GOT3 (cell line): ENCODE measurements around the gene CLDN3.
"Not testable (repeated sequence)": the region's sequence is repeated elsewhere in the genome, so short reads cannot be mapped to it uniquely, and the experiment has no call there.

Experiments used
- DNase-seq: peaks from one replicate; lab custom pipeline; 2025; ENCODE audit warnings: mixed read lengths; lab: John Stamatoyannopoulos, UW

The CLDN3 gene, protein sequence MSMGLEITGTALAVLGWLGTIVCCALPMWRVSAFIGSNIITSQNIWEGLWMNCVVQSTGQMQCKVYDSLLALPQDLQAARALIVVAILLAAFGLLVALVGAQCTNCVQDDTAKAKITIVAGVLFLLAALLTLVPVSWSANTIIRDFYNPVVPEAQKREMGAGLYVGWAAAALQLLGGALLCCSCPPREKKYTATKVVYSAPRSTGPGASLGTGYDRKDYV

DNA sequence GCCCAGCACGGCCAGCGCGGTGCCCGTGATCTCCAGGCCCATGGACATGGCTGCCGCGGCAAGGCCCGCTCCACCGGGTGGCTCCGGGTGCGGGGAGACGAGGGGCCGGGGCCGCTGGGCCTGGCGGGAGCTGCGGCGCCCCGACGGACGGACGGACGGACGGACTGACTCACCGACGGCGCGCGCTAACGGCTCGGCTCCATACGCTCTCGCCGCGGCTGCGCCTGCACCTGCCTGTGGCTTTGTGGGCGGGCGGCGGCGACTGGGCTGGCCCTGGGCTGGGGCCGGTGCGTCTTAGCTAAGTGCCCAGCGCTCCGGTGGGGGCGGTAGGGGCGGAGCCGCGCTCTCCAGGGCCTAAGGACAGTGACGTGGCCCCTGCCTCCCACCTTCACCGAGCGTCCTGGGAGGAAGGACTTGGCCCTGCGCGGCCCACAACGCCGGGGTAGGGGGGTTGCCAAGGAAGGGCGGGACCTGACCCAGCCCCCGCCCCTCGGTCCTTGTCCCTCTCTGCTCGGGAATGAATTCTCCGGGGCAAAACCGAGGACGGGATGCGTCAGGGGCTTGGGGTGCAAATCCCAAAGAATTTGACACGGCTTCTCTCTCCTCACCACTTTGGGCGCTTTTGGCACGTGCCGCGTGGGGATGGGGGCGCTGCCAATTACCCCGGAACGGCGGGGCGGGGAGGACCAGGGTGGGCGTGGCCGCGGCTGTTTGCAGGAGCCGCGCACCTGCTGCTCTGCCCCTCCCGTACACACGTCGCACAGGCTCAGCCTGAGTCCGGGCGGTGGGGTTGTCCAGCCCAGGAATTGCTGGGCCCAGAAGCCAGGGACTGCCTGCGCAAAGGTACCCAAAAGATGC, at the start of gene CLDN3:
Gene CLDN3 (minus strand): TSS at position 269 of the 858 bp plus-strand sequence. CDS start 221 bp downstream, at position 48.
- DNase-seq = no peak

DNA sequence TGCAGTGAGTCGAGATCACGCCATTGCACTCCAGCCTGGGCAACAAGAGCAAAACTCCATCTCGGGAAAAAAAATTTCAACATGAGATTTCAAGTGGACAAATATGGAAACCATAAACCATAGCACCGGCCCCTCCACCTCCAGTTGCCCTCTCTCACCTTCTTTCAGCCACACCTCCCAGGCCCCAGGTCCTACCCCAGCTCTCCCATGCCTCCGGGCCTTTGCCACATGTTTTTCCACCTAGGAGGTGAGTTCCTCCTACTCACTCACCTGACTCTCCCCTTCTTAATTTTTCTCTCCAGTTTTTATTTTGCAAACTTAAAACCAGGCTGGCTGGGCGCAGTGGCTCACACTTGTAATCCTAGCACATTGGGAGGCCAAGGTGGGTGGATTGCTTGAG, 47.1 kb upstream of the CLDN3 start:
- DNase-seq = no peak

DNA sequence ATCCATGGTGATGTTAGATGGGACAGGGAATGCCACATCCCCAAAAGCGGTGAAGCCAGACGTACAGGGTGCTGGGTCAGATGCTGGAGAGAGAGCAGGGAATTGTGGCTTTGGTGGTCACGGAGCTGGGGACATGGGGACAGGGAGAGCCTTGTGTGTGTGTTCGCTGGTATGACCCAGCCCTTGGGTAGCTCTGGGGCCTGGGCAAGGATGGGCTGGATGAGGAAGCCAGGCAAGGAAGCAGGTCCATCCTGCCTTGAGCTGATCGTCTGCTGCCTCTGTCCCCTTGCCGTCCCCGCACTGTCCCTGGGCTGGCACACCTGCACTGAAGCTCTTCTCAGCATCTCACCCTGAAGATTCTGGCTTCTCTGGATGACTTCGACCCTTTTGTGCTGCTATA, 45.4 kb upstream of the CLDN3 start:
- no peak for DNase-seq

DNA sequence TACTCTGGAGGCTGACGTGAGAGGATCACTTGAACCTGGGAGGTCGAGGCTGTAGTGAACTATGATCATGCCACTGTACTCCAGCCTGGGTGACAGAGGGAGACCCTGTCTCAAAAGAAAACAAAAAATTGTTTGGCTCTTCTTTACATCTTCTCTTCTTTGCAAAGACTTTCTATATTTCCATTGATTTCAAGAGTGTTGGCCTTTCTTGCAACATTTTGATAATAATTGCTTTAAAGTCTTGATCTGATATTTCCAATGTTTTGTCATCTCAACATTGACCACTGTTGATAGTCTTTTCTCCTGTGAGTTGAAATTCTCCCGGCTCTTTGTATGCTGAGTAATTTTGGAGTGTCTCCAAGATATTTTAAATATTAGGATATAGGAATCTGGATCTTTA, 42.9 kb upstream of the CLDN3 start:
- DNase-seq = no peak

DNA sequence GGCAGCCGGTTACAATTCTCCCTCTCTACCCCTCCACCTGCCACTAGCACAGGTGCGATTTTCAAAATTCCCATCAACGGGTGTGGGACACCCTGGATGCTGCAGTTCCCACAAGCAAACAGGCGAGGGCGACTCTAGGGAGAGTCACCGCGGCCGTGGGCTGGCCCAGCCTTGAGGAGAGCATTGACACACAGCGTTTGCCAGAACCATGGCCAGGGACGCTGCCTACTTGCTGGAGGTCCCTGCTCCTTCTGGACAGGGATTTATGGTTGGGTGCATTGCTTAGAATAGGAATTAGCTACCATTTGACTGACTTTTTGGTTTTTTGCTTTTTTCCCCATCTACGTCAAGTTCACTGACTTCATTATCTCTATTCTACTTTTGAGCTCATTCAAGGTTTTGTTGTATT, 41.7 kb upstream of the CLDN3 start:
- no peak for DNase-seq

DNA sequence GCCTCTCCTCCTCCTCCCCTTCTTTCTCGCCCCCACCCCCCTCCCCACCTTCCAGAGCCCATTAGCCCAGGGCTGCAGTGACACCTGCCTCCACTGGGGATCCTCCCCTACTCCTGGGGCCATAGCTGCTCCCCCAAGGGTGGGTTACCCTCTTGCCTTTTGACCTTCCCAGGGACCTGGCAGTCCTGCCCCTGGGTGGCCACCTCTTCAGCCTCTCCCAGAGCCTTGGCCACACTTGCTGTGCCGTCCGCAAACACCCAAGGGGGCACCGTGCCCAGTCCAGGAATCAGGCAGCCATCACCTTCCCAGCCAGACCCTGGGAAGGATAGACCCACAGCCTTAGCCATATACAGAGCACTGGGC, 40.9 kb upstream of the CLDN3 start:
- no peak for DNase-seq

DNA sequence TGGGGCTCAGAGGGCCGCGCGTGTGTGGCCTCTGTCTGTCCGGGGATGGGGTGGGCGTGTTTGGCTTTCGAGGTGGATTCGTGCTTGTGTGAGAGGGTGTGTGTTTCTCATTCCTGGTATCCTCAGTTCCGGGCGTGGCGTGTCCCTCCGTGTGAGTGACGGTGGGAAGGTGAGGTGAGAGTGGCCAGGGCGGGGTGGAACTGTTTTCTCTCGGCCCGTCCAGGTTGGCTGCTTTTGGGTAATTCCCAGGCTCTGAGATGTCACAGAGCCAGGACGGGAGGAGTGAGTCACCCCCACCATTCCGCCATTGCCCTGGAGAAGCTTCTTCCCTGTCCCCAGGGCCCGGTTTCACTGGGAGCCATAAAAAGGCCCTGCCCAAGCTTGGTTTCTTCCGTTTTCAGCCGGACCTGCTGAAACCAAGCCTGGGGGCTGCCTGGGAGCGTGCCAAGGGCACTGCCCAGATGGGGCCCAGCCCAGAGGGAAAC, 39.4 kb upstream of the CLDN3 start:
- no peak for DNase-seq

DNA sequence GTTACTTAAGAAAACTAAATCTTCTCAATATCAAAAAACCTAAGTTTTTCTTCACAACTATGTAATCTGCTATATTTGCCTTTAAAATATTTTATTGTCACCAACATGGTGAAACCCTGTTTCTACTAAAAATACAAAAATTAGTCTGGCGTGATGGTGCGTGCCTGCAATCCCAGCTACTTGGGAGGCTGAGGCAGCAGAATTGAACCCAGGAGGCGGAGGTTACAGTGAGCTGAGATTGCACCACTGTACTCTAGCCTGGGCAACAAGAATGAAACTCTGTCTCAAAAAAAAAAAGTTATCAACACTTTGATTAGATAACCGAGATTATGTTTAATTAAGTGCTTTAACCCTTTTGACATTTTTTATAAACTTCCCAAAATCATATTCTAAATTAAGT, 32.4 kb upstream of the CLDN3 start:
- no peak for DNase-seq

DNA sequence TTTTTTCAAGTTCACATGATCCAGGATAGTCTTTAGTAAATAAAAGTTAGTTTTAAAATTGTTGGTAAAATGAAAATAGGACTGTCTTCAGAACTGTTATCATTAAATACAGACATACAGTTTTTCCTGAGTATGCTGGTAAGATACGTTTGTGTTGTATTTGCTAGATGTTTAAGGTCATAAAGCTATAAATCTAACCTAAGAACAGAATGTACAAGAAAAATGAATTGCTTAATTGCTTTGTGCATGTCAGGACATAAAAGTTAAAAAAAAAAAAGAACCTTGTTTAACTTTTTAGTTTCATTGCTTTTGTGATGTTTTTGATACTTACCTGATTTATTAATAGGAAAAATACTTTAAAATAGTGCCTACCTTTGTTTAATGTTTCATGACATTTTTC, 31.5 kb upstream of the CLDN3 start:
- DNase-seq = no peak

DNA sequence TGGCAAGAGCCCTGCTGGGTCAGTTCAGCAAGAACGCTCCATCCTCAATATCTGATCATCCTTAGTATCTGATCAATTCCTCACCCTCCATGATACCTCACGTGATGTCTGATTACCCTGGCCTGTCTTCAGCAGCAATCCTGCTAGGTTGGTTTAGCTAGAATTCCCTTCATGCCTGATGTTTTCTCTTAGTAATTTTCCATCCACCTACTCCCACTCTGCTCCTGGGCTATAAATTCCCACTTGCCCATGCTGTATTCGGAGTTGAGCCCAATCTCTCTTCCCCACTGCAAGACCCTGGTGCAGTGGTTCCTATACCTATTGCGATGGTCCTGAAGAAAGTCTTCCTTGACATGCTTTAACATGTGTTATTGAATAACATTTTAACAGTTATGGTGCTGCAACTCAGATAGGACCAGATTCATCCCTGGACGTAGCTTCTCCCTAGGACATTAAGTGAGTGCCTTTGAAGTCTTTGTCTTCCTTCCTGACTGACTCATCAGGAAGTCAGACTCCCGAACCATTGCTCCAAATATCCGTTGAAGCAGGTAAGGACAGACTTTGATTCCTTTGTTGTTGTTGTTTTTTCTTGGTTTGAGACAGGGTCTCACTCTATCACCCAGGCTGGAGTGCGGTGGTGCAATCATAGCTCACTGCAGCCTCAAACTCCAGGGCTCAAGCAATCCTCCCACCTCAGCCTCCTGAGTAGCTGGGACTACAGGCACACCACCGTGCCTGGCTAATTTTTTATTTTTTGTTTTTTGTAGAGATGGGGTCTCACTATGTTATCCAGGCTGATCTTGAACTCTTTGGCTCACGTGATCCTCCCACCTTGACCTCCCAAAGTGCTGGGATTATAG, 29.4 kb upstream of the CLDN3 start:
- no peak for DNase-seq

DNA sequence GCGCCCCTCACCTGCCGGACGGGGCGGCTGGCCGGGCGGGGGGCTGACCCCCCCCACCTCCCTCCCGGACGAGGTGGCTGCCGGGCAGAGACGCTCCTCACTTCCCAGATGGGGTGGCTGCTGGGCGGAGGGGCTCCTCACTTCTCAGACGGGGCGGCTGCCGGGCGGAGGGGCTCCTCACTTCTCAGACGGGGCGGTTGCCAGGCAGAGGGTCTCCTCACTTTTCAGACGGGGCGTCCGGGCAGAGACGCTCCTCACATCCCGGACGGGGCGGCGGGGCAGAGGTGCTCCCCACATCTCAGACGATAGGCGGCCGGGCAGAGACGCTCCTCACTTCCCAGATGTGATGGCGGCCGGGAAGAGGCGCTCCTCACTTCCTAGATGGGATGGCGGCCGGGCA, 27.1 kb upstream of the CLDN3 start:
- DNase-seq = not testable (repeated sequence)

DNA sequence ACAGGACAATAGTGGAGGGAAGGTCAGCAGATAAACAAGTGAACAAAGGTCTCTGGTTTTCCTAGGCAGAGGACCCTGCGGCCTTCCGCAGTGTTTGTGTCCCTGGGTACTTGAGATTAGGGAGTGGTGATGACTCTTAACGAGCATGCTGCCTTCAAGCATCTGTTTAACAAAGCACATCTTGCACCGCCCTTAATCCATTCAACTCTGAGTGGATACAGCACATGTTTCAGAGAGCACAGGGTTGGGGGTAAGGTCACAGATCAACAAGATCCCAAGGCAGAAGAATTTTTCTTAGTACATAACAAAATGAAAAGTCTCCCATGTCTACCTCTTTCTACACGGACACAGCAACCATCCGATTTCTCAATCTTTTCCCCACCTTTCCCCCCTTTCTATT, 26.6 kb upstream of the CLDN3 start:
- not testable (repeated sequence) for DNase-seq

DNA sequence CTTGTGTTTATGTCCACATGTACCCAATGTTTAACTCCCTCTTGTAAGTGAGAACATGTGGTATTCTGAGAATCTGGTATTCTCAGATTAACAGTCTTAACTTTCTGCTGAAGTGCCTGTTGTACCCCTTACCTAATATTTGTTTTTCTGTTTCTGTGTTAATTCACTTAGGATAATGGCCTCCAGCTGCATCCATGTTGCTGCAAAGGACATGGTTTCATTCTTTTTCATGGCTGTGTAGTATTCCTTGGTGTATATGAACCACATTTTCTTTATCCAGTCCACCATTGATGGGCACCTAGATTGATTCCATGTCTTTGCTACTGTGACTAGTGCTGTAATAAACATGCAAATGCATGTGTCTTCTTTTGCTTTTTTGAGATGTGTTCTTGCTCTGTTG, 25.1 kb upstream of the CLDN3 start:
- not testable (repeated sequence) for DNase-seq

DNA sequence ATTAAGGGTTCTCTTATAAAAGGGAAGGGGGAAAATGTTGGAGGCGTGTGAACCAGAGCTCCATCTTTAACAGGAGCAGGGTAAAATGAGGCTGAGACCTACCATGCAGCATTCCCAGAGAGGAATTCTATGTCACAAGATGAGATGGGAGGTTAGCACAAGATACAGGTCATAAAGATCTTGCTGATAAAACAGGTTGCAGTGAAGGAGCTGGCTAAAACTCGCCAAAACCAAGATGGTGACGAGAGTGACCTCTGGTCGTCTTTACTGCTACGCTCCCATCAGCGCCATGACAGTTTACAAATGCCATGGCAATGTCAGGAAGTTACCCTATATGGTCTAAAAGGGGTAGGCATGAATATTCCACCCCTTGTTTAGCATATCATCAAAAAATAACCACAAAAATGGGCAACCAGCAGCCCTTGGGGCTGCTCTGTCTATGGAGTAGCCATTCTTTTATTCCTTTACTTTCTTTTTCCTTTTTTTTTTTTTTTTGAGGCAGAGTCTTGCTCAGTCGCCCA, 21.2 kb upstream of the CLDN3 start:
- DNase-seq = not testable (repeated sequence)

DNA sequence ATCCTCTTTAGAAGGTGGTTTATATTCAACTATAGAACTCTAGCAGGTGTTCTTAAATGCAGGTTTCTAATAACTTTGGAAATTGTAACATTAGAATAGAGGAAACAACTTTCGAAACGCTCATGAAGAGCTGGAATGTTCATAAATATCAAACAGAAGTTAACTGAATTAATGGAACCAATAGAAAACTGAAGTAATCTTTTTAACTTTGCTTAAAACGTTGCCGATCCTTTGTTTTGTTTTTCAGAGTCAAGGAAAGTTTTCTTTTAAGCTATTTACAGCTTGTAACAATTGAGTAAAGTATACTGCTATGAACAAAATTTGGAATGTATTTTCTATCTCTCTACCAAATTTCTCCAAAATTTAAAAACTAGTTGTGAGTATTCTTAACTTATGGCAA, 19.0 kb upstream of the CLDN3 start:
- no peak for DNase-seq

DNA sequence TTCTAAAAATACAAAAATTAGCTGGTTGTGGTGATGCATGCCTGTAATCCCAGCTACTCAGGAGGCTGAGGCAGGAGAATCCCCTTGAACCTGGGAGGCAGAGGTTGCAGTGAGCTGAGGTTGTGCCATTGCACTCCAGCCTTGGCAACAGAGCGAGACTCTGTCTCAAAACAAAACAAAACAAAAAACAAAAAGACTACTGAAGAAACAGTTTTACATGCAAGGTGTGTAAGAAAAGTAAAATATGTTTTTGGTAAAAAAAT, 17.6 kb upstream of the CLDN3 start:
- not testable (repeated sequence) for DNase-seq

DNA sequence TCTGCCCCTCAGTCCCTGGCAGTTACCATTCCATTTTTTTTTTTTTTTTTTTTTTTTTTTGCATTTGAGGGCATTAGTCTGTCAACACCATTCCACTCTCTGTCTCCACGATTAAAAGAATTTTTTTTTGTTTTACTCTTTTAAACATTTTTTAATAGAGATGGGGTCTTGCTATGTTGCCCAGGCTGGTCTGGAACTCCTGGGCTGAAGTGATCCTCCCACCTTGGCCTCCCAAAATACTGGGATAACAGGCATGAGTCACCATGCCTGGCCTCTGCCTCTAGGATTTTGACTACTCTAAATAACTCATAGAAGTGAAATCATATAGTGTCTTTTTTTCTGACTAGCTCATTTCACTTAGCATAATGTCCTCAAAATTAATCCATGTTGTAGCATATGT, 16.5 kb upstream of the CLDN3 start:
- DNase-seq = no peak

DNA sequence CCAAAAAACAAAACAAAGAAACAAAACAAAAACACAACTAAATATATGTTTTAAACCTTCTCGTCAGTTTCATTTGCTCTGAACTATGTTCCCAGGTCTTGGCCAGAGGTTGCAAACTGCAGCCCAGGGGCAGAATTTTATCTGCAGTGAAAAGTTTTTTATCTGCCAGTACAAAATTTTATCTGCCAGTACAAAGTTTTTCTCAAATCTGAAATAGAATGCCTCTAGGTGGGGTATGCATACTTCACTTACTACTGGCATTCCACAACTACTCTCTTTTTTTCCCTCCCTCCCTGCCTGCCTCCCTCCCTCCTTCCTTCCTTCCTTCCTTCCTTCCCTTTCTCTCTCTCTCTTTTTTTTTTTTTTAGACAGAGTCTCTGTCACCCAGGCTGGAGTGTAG, 9.4 kb upstream of the CLDN3 start:
- DNase-seq = no peak

DNA sequence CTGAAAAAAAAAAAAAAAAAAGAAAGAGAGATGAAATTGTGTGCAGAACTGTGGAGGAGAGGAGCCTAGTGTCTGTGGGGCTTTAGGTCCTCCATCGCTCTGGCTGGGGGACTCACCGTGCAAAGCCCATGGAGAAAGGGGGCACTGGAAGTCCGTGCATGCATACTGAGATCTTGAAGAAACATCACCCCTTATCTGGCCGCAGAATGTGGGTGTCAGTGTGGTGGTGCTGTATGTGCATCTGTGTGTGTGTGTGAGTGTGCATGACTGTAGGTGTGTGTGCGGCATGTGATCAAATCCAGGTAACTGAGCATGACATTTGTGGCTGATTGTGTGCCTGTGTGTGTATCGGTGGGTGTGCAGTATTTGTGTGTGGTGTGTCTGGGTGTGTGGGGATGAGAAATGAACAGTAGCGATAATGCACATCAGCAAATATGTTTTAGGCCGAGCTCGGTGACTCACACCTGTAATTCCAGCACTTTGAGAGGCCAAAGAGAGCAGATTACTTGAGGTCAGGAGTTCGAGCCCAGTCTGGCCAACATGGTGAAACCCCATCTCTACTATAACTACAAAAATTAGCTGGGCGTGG, 8.8 kb upstream of the CLDN3 start:
- no peak for DNase-seq

DNA sequence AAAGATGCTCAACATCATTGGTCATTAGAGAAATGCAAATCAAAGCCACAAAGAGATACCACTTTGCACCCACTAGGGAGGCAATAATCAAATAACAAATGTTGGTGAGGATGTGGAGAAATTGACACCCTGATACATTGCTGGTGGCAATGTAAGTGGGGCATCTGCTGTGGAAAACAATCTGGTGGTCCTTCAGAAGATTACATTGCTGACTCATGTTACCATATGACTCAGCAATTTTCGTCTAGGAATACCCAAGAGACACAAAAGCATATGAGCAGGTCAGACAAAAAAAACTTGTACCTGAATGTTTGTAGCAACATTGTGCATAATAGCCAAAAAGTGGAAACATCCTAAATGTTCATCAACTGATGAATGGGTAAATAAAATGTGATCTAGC, 4.9 kb upstream of the CLDN3 start:
- no peak for DNase-seq

DNA sequence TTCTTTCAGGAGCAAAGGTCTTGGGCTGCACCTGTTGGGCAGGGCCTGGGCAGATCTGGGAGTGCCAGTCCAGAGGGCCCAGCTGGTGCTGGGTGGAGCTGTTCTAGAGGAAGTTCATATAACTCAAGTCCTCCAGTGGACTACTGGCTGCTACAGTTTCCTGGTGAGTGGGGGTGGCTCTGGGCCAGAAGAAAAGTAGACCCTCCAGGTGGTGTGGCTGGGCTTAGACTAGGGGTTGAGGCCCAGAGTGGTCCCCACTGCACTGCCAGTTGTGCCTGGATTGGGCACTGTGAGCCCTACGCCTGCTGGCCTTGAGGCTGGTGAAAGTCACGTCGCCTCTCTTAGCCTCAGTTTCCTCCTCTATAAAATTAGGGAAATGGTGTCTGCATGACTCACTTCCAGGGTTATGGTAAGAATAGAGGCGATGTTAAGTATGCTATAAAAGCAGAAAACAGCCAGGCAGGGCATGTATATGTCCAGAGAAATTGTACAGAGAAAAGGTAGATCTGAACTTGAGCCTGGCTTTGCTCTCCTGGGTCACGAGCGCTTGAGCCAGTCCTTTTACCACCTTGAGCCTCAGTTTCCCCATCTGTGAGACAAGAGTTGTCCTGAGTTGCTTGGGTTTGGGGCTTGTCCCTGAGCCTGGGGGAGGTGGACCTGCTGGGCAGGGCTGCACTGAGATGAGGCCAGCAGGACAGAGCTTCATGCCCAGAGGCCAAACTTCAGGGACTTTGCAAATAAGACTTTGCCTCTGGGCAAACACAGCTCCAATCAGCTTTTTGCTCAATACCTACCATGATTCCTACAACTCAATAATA, 3.8 kb upstream of the CLDN3 start:
- DNase-seq = no peak
